CD4-positive, alpha-beta T cell treated with Interleukin-4 for 4 hours (primary cell): ENCODE data around the gene TRAF2.

ENCODE experiments used
- DNase-seq: peaks from one replicate; pipeline ENCODE4 v3.0.0-alpha.2; 2020

TRAF2 gene

GRCh38 chr9:136939996-136940525 is 53.7 kb downstream of the TRAF2 start:
- no peak for DNase-seq

GRCh38 chr9:136940526-136941230 is 54.4 kb downstream of the TRAF2 start:
- DNase-seq, result no peak

- DNase-seq, result no peak
These were observed 55.2 kb downstream of the TRAF2 start for GRCh38 chr9:136941231-136942111.

- no peak for DNase-seq
These were observed 56.0 kb downstream of the TRAF2 start for GRCh38 chr9:136942112-136942880.

GRCh38 chr9:136942881-136943230 is 56.5 kb downstream of the TRAF2 start:
- DNase-seq, result no peak

- no peak for DNase-seq
These were observed 57.2 kb downstream of the TRAF2 start for GRCh38 chr9:136943291-136944211.

- DNase-seq, result no peak
These were observed 57.8 kb downstream of the TRAF2 start for GRCh38 chr9:136944212-136944518.

GRCh38 chr9:136944519-136945332 is 58.4 kb downstream of the TRAF2 start, which contains the start of the genes C8G and FBXW5:
Gene C8G (plus strand): TSS chr9:136945243. CDS start chr9:136945321, 78 bp downstream.
Gene FBXW5 (minus strand): TSS chr9:136944738. CDS start chr9:136944083, 655 bp downstream.
- DNase-seq, result peak; percentile 92

GRCh38 chr9:136945333-136946227 is 59.3 kb downstream of the TRAF2 start:
- DNase-seq, result no peak

GRCh38 chr9:136946228-136947027 is 60.1 kb downstream of the TRAF2 start:
- no peak for DNase-seq

GRCh38 chr9:136947028-136947891 is 60.9 kb downstream of the TRAF2 start:
- DNase-seq, result no peak

- DNase-seq, result no peak
These were observed 61.7 kb downstream of the TRAF2 start for GRCh38 chr9:136947955-136948510.

GRCh38 chr9:136949239-136949816 is 63.0 kb downstream of the TRAF2 start:
- DNase-seq, result no peak

- DNase-seq, result peak; percentile 96
These were observed 63.7 kb downstream of the TRAF2 start for GRCh38 chr9:136949817-136950655.

- no peak for DNase-seq
These were observed 64.5 kb downstream of the TRAF2 start for GRCh38 chr9:136950656-136951276.
